ENCODE measurements around the gene SCN9A. TPM values are rescaled to one million over a fixed set of nuclear protein-coding genes. Genes with fewer than 3 reads are reported as not detected.

The SCN9A gene
- total RNA-seq, 2 donors from 2014 or later, result 0.46 to 44.1 TPM

DNA sequence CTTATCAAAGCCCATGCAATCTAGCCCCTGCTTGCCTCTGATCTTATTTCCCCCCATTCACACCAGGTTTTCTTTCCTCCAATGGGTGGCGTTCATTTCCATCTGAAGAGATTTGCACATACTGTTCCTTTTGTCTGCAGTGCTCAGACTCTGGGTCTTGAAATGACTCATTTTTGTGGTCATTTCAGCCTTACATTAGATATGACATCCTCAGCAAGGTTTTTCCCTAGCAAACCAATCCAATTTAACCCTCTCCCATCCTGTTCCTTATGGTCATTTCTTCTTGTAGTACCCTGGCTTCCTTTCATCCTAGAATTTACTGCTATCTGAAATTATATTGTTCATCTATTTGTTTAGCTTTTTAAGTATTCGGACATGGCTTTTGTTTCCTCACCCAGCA, 205.4 kb downstream of the SCN9A start:
- Histone ChIP-seq H3K36me3 (no peaks in the 10 kb centered on the region), H3K27me3 (replicated peaks; ENCODE audit: insufficient read depth) (no peaks in the 10 kb centered on the region), H3K27ac (no peak overlapping the region), H3K4me1 (replicated peaks) (no peaks in the 10 kb centered on the region), H3K9me3 (no peaks in the 10 kb centered on the region), H3K4me3 (no peak overlapping the region)
- TF ChIP-seq POLR2A (IDR thresholded peaks at IDR 0.05), result no peak
- intact Hi-C loops (cut with DNase I), result no loop called here
- 70% methylated on average over 2 of the region's 2 CpGs for WGBS
- DNase-seq (ENCODE audit: low spot score), result no peak

- Histone ChIP-seq H3K4me1 (replicated peaks) (no peaks in the 10 kb centered on the region), H3K36me3 (no peaks in the 10 kb centered on the region), H3K9me3 (no peaks in the 10 kb centered on the region), H3K27me3 (replicated peaks; ENCODE audit: insufficient read depth) (no peaks in the 10 kb centered on the region), H3K27ac (no peak overlapping the region), H3K4me3 (no peak overlapping the region)
- no peak for DNase-seq (ENCODE audit: low spot score)
- intact Hi-C loops (cut with DNase I), result no loop called here
- WGBS, result 9% methylated on average over 2 of the region's 2 CpGs
- TF ChIP-seq POLR2AphosphoS5 (IDR thresholded peaks at IDR 0.05) (no peak), POLR2A (IDR thresholded peaks at IDR 0.05) (no peak)
- TF ChIP-seq, protein P1, sequence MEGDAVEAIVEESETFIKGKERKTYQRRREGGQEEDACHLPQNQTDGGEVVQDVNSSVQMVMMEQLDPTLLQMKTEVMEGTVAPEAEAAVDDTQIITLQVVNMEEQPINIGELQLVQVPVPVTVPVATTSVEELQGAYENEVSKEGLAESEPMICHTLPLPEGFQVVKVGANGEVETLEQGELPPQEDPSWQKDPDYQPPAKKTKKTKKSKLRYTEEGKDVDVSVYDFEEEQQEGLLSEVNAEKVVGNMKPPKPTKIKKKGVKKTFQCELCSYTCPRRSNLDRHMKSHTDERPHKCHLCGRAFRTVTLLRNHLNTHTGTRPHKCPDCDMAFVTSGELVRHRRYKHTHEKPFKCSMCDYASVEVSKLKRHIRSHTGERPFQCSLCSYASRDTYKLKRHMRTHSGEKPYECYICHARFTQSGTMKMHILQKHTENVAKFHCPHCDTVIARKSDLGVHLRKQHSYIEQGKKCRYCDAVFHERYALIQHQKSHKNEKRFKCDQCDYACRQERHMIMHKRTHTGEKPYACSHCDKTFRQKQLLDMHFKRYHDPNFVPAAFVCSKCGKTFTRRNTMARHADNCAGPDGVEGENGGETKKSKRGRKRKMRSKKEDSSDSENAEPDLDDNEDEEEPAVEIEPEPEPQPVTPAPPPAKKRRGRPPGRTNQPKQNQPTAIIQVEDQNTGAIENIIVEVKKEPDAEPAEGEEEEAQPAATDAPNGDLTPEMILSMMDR (IDR thresholded peaks at IDR 0.05), result no peak
These were observed 208.3 kb downstream of the SCN9A start for GRCh38 chr2:166167449-166167848.

DNA sequence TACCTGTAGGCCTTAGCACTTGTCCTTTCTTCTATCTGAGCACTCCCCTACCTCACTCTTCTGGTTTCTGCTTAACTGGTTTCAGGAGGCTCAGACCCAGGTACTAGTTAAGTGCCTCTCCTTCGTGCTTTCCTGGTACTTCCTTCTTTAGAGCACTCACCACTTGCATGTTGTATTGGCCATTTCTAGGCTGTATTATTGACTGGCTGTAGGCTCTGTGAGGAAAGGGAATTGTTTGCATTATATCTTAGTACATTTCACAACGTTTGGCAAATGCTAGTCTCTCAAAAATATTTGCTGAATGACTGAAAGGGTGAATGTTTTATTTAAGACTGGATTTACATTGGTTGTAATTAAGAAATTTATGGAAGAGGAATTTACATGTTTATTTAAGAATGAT, 212.0 kb downstream of the SCN9A start:
- Histone ChIP-seq H3K9me3 (no peaks in the 10 kb centered on the region), H3K36me3 (no peaks in the 10 kb centered on the region), H3K27ac (no peak overlapping the region), H3K27me3 (replicated peaks; ENCODE audit: insufficient read depth) (no peaks in the 10 kb centered on the region), H3K4me1 (replicated peaks) (no peaks in the 10 kb centered on the region), H3K4me3 (no peak overlapping the region)
- no peak for DNase-seq (ENCODE audit: low spot score)
- intact Hi-C loops (cut with DNase I), result no loop called here
- 56% methylated on average over 2 of the region's 2 CpGs for WGBS
- TF ChIP-seq POLR2A (IDR thresholded peaks at IDR 0.05) (no peak), POLR2AphosphoS5 (IDR thresholded peaks at IDR 0.05) (no peak)
- TF ChIP-seq, protein P1 (IDR thresholded peaks at IDR 0.05), result no peak

GRCh38 chr2:166158546-166158945, 217.2 kb downstream of the SCN9A start:
- no peaks in the 10 kb centered on the region for H3K4me1 ChIP-seq (replicated peaks)
- no peak overlapping the region for H3K4me3 ChIP-seq
- H3K27ac ChIP-seq, result no peak overlapping the region
- H3K27me3 ChIP-seq (replicated peaks; ENCODE audit: insufficient read depth), result no peaks in the 10 kb centered on the region
- intact Hi-C loops (cut with DNase I), result no loop called here
- no peaks in the 10 kb centered on the region for H3K9me3 ChIP-seq
- no peaks in the 10 kb centered on the region for H3K36me3 ChIP-seq
- no peak for DNase-seq (ENCODE audit: low spot score)
- WGBS, result 85% methylated on average over 2 of the region's 2 CpGs
- TF ChIP-seq POLR2AphosphoS5 (IDR thresholded peaks at IDR 0.05) (no peak), POLR2A (IDR thresholded peaks at IDR 0.05) (no peak)
- TF ChIP-seq, protein P1 (IDR thresholded peaks at IDR 0.05), result no peak

DNA sequence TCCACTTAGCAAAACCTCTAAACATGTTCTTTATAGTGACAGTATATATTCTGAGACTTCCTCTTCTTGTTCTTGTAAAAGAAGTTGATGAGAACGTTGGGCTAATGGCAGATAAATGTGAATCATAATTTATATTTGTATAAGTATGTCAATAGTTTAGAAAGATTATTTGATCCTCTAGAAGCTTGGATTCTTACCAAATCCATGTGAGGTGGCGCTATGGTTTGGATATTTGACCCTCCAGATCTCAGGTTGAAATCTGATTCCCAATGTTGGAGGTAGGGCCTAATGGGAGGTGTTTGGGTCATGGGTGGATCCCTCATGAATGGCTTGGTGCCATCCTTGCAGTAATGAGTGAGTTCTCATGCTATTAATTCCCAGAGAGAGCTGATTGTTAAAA, 218.2 kb downstream of the SCN9A start:
- TF ChIP-seq POLR2A (IDR thresholded peaks at IDR 0.05), result no peak
- TF ChIP-seq, protein P1 (IDR thresholded peaks at IDR 0.05), result no peak
- TF ChIP-seq POLR2AphosphoS5 (IDR thresholded peaks at IDR 0.05), result no peak
- Histone ChIP-seq H3K27ac (no peak overlapping the region), H3K36me3 (no peaks in the 10 kb centered on the region), H3K27me3 (replicated peaks; ENCODE audit: insufficient read depth) (no peaks in the 10 kb centered on the region), H3K4me1 (replicated peaks) (no peaks in the 10 kb centered on the region), H3K4me3 (no peak overlapping the region), H3K9me3 (no peaks in the 10 kb centered on the region)
- no peak for DNase-seq (ENCODE audit: low spot score)
- intact Hi-C loops (cut with DNase I), result no loop called here
- 36% methylated on average over 2 of the region's 2 CpGs for WGBS
